HG02938 (cell line): ENCODE results near the gene GAPVD1.
A peak's percentile ranks its signal among the peaks of the same experiment; 100 is the strongest.
"Not testable (repeated sequence)": the region's sequence is repeated elsewhere in the genome, so short reads cannot be mapped to it uniquely, and the experiment has no call there.

ENCODE experiments used
- ATAC-seq: cut with Tn5 transposase; IDR thresholded peaks from one replicate; pipeline ENCODE4 v1.9.1; 2021; ENCODE audit warnings: mild to moderate bottlenecking, moderate library complexity; ENCODE audit not compliant: unreplicated experiment

GAPVD1 gene

GRCh38 chr9:125297917-125298316, 36.3 kb downstream of the GAPVD1 start:
- ATAC-seq = no peak

DNA sequence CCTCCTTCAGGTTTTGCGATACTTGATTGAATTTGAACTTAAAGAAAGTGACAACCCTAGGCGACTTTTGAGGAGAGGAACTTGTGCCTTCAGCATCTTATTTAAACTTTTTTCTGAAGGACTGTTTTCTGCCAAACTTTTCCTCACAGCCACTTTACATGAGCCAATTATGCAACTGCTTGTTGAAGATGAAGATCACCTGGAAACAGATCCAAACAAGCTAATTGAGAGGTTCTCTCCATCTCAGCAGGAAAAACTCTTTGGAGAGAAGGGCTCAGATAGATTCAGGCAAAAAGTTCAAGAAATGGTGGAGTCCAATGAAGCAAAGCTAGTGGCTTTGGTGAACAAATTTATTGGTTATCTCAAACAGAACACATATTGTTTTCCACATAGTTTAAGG, 40.6 kb downstream of the GAPVD1 start:
- no peak for ATAC-seq

DNA sequence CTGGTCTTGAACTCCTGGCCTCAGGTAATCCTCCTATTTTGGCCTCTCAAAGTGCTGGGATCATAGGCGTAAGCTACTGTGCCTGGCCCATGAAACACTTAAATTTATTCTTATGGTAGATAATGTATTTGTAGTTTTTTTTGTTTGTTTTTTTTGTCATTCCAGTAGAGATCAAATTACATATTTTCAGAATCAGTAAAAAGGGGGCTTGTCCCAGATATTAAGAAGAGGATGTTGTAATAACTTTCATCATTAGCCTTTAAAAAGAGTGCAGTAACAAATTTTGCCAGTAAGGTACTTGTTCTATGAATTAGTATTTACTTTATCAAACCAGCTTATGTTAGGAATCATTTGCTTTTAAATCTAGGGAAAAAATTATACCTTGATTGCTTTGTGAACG, 42.6 kb downstream of the GAPVD1 start:
- ATAC-seq = no peak

- ATAC-seq = no peak
Observed at GRCh38 chr9:125312411-125312810, 50.8 kb downstream of the GAPVD1 start.

DNA sequence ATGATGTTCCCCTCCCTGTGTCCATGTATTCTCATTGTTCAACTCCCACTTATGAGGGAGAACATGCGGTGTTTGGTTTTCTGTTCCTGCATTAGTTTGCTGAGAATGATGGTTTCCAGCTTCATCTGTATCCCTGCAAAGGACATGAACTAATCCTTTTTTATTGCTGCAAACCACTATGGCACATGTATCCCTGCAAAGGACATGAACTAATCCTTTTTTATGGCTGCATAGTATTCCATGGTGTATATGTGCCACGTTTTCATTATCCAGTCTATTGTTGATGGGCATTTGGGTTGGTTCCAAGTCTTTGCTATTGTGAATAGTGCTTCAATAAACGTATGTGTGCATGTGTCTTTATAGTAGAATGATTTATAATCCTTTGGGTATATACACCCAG, 54.7 kb downstream of the GAPVD1 start:
- not testable (repeated sequence) for ATAC-seq

GRCh38 chr9:125317704-125318103, 56.1 kb downstream of the GAPVD1 start:
- no peak for ATAC-seq

DNA sequence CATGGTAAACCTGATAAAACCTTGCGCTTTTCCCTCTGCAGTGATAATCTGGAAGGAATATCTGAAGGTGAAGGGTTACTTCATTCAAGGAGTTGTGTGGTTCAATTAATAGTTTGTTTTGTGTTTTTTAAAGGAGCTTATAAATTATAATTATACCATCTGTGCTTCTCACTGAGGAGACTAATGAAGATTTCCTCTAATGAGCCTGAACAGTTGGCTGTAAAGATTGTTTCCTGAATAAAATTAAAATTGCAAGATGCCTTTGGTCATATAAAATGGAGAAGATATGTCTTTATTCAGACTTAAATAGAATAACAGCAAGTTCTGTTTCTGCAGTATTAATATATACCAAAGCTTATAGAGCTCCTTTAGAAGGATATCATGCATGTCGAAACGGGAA, 59.9 kb downstream of the GAPVD1 start:
- ATAC-seq = no peak

GRCh38 chr9:125323615-125324014, 62.0 kb downstream of the GAPVD1 start:
- no peak for ATAC-seq

DNA sequence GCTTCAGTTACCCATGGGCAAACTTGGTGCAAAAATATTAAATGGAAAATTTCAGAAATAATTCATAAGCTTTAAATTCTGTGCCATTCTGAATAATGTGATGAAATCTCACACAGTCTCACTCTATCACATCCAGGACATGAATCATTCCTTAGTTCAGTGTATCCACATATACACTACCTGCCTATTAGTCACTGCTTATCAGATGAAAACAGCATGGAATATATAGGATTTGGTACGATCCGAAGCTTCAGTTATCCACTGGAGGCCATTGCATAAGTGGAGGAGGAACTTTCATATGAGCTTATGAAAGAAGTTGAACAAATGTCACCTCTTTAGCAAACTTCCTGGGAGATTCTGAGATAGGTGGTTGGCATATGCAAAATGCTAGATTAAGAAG, 64.2 kb downstream of the GAPVD1 start:
- no peak for ATAC-seq

DNA sequence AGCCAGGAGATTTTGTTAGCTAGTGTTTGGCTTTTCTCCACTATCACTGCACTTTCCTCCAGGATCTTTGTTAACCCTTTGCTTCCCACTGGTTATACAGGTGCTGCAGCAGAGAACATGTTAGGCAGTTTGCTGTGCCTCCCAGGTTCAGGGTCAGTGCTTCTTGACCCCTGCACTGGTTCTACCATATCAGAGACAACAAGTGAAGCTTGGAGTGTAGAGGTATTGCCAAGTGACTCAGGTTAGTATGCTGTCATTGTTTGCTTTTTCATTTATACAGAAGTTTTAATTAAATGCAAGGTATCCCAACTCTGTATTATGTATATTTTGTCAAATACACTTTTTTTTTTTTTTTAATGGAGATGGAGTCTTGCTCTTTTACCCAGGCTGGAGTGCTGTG, 68.4 kb downstream of the GAPVD1 start:
- no peak for ATAC-seq

DNA sequence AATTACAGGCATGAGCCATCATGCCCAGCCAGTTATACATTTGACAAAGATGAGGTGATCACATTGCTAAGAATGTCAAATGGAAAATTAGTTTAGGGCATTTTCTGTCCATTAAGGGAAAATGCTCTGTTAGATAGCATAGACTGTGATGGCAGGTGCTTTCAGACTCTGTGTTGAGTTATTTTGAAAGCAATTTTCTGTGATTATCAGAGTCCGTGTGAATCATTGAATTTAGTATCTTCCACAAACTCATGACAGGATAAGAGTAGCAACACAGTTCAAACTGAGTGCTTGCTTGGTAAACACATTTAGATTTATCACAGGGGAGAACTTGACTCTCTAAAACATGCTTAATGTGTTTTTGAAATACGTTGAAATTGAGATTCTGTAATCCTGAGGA, 69.0 kb downstream of the GAPVD1 start:
- ATAC-seq = no peak

DNA sequence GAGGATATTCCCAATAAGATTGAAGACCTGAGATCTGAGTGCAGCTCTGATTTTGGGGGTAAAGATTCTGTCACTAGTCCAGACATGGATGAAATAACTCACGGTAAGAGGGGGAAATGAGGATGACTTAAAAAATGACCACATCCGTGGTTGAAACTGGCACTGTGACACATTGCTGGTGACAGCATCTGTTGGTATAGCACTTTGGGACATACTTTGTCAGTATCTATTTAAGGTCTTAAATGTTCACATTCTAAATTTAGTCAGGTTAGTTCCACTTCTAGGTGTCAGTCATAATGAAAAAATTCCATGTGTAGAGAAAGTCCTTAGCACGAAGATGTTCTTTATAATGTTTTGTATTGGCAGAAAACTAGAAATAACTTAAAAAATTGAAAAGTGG, 70.9 kb downstream of the GAPVD1 start:
- peak; percentile 73 for ATAC-seq

DNA sequence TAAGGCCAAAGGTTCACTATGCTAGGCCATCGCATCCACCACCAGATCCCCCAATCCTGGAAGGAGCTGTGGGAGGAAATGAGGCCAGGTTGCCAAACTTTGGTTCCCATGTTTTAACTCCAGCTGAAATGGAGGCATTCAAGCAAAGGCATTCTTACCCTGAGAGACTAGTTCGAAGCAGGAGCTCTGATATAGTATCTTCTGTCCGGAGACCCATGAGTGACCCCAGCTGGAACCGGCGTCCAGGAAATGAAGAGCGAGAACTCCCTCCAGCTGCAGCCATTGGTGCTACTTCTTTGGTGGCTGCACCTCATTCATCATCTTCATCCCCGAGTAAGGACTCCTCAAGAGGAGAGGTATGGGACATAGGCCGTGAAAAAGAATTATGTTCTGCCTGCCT, 75.6 kb downstream of the GAPVD1 start:
- no peak for ATAC-seq

- ATAC-seq = no peak
Observed at GRCh38 chr9:125338929-125339328, 77.3 kb downstream of the GAPVD1 start.

- no peak for ATAC-seq
Observed at GRCh38 chr9:125341566-125341965, 79.9 kb downstream of the GAPVD1 start.

- no peak for ATAC-seq
Observed at GRCh38 chr9:125343518-125344275, 82.1 kb downstream of the GAPVD1 start.

GRCh38 chr9:125346080-125346732, 84.6 kb downstream of the GAPVD1 start:
- no peak for ATAC-seq

DNA sequence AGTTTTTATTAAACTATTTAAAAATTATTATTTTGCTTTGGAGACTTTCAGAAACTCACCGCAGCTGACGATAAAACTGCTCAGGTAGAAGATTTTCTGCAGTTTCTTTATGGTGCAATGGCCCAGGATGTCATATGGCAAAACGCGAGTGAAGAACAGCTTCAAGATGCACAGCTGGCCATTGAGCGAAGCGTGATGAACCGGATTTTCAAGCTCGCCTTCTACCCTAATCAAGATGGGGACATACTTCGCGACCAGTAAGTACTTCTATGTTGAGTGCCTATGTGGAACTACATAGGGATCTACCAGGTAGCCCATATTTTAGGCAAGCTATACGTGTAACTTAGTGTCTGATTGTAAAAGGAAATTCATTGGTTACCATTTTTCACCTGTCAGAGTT, 94.0 kb downstream of the GAPVD1 start:
- no peak for ATAC-seq

DNA sequence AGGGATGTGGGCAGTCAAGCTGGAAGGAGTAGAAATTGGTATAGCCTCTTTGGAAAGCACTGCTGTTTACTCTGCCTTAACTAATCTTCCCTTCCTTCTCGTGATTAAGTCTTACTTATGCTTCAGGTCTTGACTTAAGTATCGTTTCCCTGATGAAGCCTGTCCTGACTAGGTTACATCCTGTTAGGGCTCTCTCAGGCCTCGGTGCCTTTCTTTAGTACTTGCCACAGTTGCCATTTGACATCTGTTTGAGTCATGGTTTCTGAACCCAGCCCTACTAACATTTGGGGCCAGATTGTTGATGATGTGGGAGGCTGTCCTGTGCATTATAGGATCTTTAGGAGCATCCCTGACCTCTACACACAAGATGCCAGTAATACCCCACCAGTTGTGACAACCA, 94.4 kb downstream of the GAPVD1 start:
- ATAC-seq = no peak

DNA sequence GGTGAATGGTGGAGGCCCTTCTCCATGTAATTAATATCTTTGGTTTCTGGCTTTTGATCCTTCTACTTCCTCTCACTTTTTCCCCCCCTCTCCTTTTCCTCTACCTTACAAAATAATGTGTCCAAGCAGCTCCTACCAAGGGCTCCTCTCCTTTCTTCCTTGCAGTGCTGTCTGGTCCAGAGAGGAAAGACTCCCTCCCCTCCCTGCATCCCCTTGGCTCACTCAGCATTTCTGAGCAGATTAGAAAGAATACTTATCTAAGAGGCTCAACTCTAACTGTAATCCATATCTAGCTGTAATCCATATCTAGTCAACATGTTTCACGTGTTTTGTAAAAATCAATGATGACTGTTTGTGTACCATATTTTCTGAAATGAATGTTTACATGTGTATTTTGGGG, 97.4 kb downstream of the GAPVD1 start:
- ATAC-seq = no peak

GRCh38 chr9:125360601-125361000, 99.0 kb downstream of the GAPVD1 start:
- ATAC-seq = no peak

- ATAC-seq = no peak
Observed at GRCh38 chr9:125361837-125362531, 100.4 kb downstream of the GAPVD1 start.
